Activated CD4-positive, alpha-beta T cell treated with anti-CD3 and anti-CD28 coated beads for 1 hour (primary cell): ENCODE measurements around the gene GPR82.
"Not testable (repeated sequence)": the region's sequence is repeated elsewhere in the genome, so short reads cannot be mapped to it uniquely, and the experiment has no call there.

Experiments used
- DNase-seq: peaks from one replicate; pipeline ENCODE4 v3.0.0-alpha.2; 2020

GPR82 gene

GRCh38 chrX:41723826-41724225 is at the start of gene GPR82:
Gene GPR82 (plus strand): TSS chrX:41724181. CDS start chrX:41727027, 2,846 bp downstream.
- DNase-seq, result no peak

GRCh38 chrX:41676361-41676760 is 47.6 kb upstream of the GPR82 start:
- DNase-seq, result not testable (repeated sequence)

GRCh38 chrX:41677183-41678060 is 46.6 kb upstream of the GPR82 start:
- DNase-seq, result no peak

GRCh38 chrX:41684138-41684537 is 39.8 kb upstream of the GPR82 start:
- DNase-seq, result no peak

- DNase-seq, result no peak
These were observed 39.0 kb upstream of the GPR82 start for GRCh38 chrX:41684940-41685339.

GRCh38 chrX:41686788-41687187 is 37.2 kb upstream of the GPR82 start:
- no peak for DNase-seq

- no peak for DNase-seq
These were observed 35.8 kb upstream of the GPR82 start for GRCh38 chrX:41688156-41688555.

GRCh38 chrX:41688835-41689234 is 35.1 kb upstream of the GPR82 start, which contains the start of gene GPR34:
Gene GPR34 (plus strand): TSS chrX:41688973. CDS start chrX:41695634, 6,661 bp downstream.
- DNase-seq, result no peak

GRCh38 chrX:41689711-41690110 is 34.3 kb upstream of the GPR82 start:
- no peak for DNase-seq

GRCh38 chrX:41692162-41692749 is 31.7 kb upstream of the GPR82 start:
- DNase-seq, result no peak

GRCh38 chrX:41693024-41693423 is 31.0 kb upstream of the GPR82 start:
- DNase-seq, result no peak

- no peak for DNase-seq
These were observed 28.6 kb upstream of the GPR82 start for GRCh38 chrX:41695426-41695825.

- DNase-seq, result no peak
These were observed 20.4 kb upstream of the GPR82 start for GRCh38 chrX:41703574-41704029.

- no peak for DNase-seq
These were observed 18.9 kb upstream of the GPR82 start for GRCh38 chrX:41705042-41705441.

GRCh38 chrX:41705680-41706374 is 18.2 kb upstream of the GPR82 start:
- DNase-seq, result no peak

GRCh38 chrX:41707218-41707617 is 16.8 kb upstream of the GPR82 start:
- DNase-seq, result no peak

GRCh38 chrX:41708486-41708885 is 15.5 kb upstream of the GPR82 start:
- no peak for DNase-seq

GRCh38 chrX:41711021-41711667 is 12.8 kb upstream of the GPR82 start:
- DNase-seq, result no peak

GRCh38 chrX:41716222-41716621 is 7.8 kb upstream of the GPR82 start:
- no peak for DNase-seq

GRCh38 chrX:41716767-41717473 is 7.1 kb upstream of the GPR82 start:
- no peak for DNase-seq

- no peak for DNase-seq
These were observed 5.3 kb upstream of the GPR82 start for GRCh38 chrX:41718481-41719235.

GRCh38 chrX:41719610-41720009 is 4.4 kb upstream of the GPR82 start:
- not testable (repeated sequence) for DNase-seq
